KMS-11 (cell line): Measurements from ENCODE around the gene CACNA2D1.

Experiments
- H2AFZ ChIP-seq: fragments of 200-600 bp; sonication (generic); 2 replicates; pipeline ENCODE4 v1.6.1; 2016; ENCODE audit warnings: antibody characterized with exemption, mixed run types, low read depth
- H3K27ac ChIP-seq: fragments of 200-600 bp; sonication (generic); 2 replicates; pipeline ENCODE4 v1.6.1; 2016; ENCODE audit warnings: mild to moderate bottlenecking, mixed run types
- H3K27me3 ChIP-seq: fragments of 200-600 bp; sonication (generic); 2 replicates; pipeline ENCODE4 v1.6.1; 2017; ENCODE audit warnings: mild to moderate bottlenecking, low read depth, mixed run types, moderate library complexity; ENCODE audit not compliant: insufficient read depth
- H3K36me3 ChIP-seq: fragments of 200-600 bp; sonication (generic); 2 replicates; pipeline ENCODE4 v1.6.1; 2017; ENCODE audit warnings: mild to moderate bottlenecking, mixed run types; ENCODE audit not compliant: insufficient read depth
- H3K4me1 ChIP-seq: fragments of 200-600 bp; sonication (generic); 2 replicates; pipeline ENCODE4 v1.6.1; 2016; ENCODE audit warnings: mild to moderate bottlenecking, low read depth, mixed run types; ENCODE audit not compliant: poor library complexity, severe bottlenecking
- H3K4me2 ChIP-seq: fragments of 200-600 bp; sonication (generic); 2 replicates; pipeline ENCODE4 v1.7.0; 2016; ENCODE audit warnings: mild to moderate bottlenecking, mixed run types
- H3K4me3 ChIP-seq: fragments of 200-600 bp; sonication (generic); IDR thresholded peaks from 2 replicates; pipeline ENCODE4 v1.6.1; 2017; ENCODE audit warnings: low read depth, low read length, mixed read lengths; ENCODE audit not compliant: insufficient read depth
- H3K79me2 ChIP-seq: fragments of 200-600 bp; sonication (generic); 2 replicates; pipeline ENCODE4 v1.6.1; 2016; ENCODE audit warnings: low read depth, mixed run types; ENCODE audit not compliant: insufficient read depth
- H3K9ac ChIP-seq: fragments of 200-600 bp; sonication (generic); 2 replicates; pipeline ENCODE4 v1.6.1; 2016; ENCODE audit warnings: mild to moderate bottlenecking, mixed run types
- H4K20me1 ChIP-seq: fragments of 200-600 bp; sonication (generic); 2 replicates; pipeline ENCODE4 v1.6.1; 2016; ENCODE audit warnings: mild to moderate bottlenecking, mixed run types; ENCODE audit not compliant: insufficient read depth
- CTCF ChIP-seq: fragments of 200-600 bp; sonication (generic); conservative IDR thresholded peaks from 2 replicates; pipeline ENCODE4 v1.6.1; 2017; ENCODE audit warnings: low read depth, mild to moderate bottlenecking, antibody characterized with exemption, low read length, moderate library complexity, mixed read lengths

Gene CACNA2D1

GRCh38 chr7:82464372-82464771, 20.8 kb upstream of the CACNA2D1 start:
- H3K4me2 ChIP-seq, result no peak overlapping the region
- no peaks in the 10 kb centered on the region for H3K4me1 ChIP-seq
- H3K79me2 ChIP-seq, result no peaks in the 10 kb centered on the region
- H3K27ac ChIP-seq, result no peak overlapping the region
- no peak overlapping the region for H3K4me3 ChIP-seq
- no peak overlapping the region for H2AFZ ChIP-seq
- no peak for TF ChIP-seq CTCF
- H4K20me1 ChIP-seq, result no peaks in the 10 kb centered on the region
- H3K9ac ChIP-seq, result no peak overlapping the region
- no peaks in the 10 kb centered on the region for H3K36me3 ChIP-seq
- no peaks in the 10 kb centered on the region for H3K27me3 ChIP-seq

DNA sequence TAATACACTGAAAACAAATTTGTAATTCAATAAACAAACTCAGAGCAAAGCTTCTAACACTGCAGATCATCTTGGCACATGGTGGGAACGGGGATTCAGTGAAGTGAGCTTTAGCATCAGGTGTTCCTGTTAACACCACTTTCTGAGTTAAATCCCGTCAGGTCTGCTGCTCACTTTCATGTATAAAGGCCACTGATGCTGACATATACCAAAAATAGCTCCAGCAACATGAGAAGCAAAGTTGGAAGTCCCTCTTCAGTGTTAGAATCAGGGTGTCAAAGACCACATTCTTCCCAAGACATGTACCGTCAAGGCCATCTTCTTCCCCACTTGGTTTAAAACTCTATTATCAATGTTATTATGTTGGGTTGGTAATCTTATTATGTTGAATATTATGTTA, 11.7 kb upstream of the CACNA2D1 start:
- Histone ChIP-seq H3K79me2 (no peaks in the 10 kb centered on the region), H3K27ac (no peak overlapping the region), H3K36me3 (no peaks in the 10 kb centered on the region), H2AFZ (no peak overlapping the region), H3K4me3 (no peak overlapping the region), H3K4me2 (no peak overlapping the region), H3K4me1 (no peaks in the 10 kb centered on the region), H3K27me3 (no peaks in the 10 kb centered on the region), H3K9ac (no peak overlapping the region), H4K20me1 (no peaks in the 10 kb centered on the region)
- no peak for TF ChIP-seq CTCF

DNA sequence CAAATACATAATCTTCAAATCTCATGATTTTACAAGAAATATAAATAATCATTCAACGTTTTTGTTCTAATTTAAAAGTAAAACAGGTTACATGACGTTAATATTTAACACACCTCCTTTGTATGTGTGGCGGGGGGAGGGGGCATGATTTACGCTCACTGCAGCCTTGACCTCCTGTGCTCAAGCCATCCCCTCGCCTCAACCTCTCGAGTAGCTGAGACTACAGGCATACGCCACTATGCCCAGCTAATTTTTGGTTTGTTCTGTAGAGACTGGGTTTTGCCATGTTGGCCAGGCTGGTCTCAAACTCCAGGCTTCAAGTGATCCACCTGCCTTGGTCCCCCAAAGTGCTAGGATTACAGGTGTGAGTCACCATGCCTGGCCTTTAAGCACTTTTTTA, 7.2 kb upstream of the CACNA2D1 start:
- H3K4me3 ChIP-seq, result no peak overlapping the region
- no peak overlapping the region for H2AFZ ChIP-seq
- H4K20me1 ChIP-seq, result no peaks in the 10 kb centered on the region
- no peaks in the 10 kb centered on the region for H3K27me3 ChIP-seq
- no peaks in the 10 kb centered on the region for H3K36me3 ChIP-seq
- H3K9ac ChIP-seq, result no peak overlapping the region
- H3K4me2 ChIP-seq, result no peak overlapping the region
- no peaks in the 10 kb centered on the region for H3K79me2 ChIP-seq
- H3K4me1 ChIP-seq, result no peaks in the 10 kb centered on the region
- no peak overlapping the region for H3K27ac ChIP-seq
- no peak for TF ChIP-seq CTCF

- H3K27ac ChIP-seq, result no peak overlapping the region
- no peak for TF ChIP-seq CTCF
- no peak overlapping the region for H3K4me3 ChIP-seq
Observed at GRCh38 chr7:82449910-82450309, 6.3 kb upstream of the CACNA2D1 start.

More at GRCh38 chr7:82449910-82450309, 6.3 kb upstream of the CACNA2D1 start:
- Histone ChIP-seq H3K79me2 (no peaks in the 10 kb centered on the region), H3K4me2 (no peak overlapping the region), H3K36me3 (no peaks in the 10 kb centered on the region), H3K27me3 (no peaks in the 10 kb centered on the region), H2AFZ (no peak overlapping the region), H4K20me1 (no peaks in the 10 kb centered on the region), H3K4me1 (no peaks in the 10 kb centered on the region), H3K9ac (no peak overlapping the region)
